Measurements from ENCODE around the gene DYNLT2. TPM values are rescaled to one million over a fixed set of nuclear protein-coding genes. Genes with fewer than 3 reads are reported as not detected.

Gene DYNLT2
- total and polyA plus RNA-seq, 2 experiments from 2014 or later, result 0.51 to 1.5 TPM

- 77 to 83% methylated on average over 5 of the region's 5 CpGs for WGBS, 2 experiments (ENCODE audit: low coverage in 1 of 2, low lambda C conversion rate in 2 of 2, missing lambda C conversion rate in 2 of 2)
- in situ Hi-C loops (cut with MboI), result no loop called here
- Histone ChIP-seq H2AFZ (no peak overlapping the region), H3K4me2 (ENCODE audit: unreplicated experiment) (no peak overlapping the region), H3K9ac (no peak overlapping the region), H3K36me3 (ENCODE audit: low read depth) (no peaks in the 10 kb centered on the region), H3K9me3 (ENCODE audit: low read depth) (no peaks in the 10 kb centered on the region), H3K27ac (no peak overlapping the region), H3K27me3 (replicated peaks; ENCODE audit: insufficient read depth) (no peaks in the 10 kb centered on the region), H3K9me2 (ENCODE audit: insufficient read depth) (no peaks in the 10 kb centered on the region), H3K4me1 (ENCODE audit: insufficient read depth) (no peaks in the 10 kb centered on the region; the same call in 1 of the 2 replicates), H3K79me2 (ENCODE audit: insufficient read depth) (peaks cover 35% of the 10 kb centered on the region), H3K4me3 (no peak overlapping the region), H4K20me1 (ENCODE audit: insufficient read depth) (no peaks in the 10 kb centered on the region), H3F3A (ENCODE audit: insufficient read depth) (no peaks in the 10 kb centered on the region)
- DNase-seq, result no peak
- no peak for TF ChIP-seq EZH2 (IDR thresholded peaks at IDR 0.05; ENCODE audit: insufficient read depth, poor library complexity, severe bottlenecking)
- TF ChIP-seq EZH2phosphoT487 (IDR thresholded peaks at IDR 0.05; ENCODE audit: insufficient read depth, low read depth), result no peak
These were observed 56.2 kb downstream of the DYNLT2 start for GRCh38 chr6:169695131-169695530.

DNA sequence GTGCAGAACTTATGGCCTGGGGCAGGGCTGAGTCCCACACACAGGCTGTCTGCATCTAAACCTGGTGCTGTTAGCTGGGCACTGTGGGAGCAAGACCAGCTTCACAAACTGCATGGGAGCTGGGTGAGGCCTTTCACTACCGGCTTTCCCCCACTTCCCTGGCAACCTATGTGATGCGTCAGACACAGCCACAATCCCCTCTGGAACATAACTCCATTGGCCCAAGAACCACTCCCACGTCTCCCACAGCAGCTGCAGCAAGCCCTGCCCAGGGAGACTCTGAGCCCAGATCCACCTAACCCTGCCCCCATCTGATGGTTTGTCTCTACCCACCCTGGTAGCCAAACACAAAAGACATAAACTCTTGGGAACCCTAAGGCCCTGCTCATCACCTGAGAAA is 58.9 kb downstream of the DYNLT2 start:
- no peaks in the 10 kb centered on the region for H3K9me3 ChIP-seq (ENCODE audit: low read depth)
- in situ Hi-C loops (cut with MboI), result no loop called here
- H3K4me2 ChIP-seq (ENCODE audit: unreplicated experiment), result no peak overlapping the region
- H3K9ac ChIP-seq, result no peak overlapping the region
- no peak overlapping the region for H2AFZ ChIP-seq
- no peak overlapping the region for H3K4me3 ChIP-seq
- H4K20me1 ChIP-seq (ENCODE audit: insufficient read depth), result no peaks in the 10 kb centered on the region
- 0 out of 2 replicates have a peak, but pooled peaks cover 10% of the 10 kb centered on the region for H3F3A ChIP-seq (ENCODE audit: insufficient read depth)
- no peak for DNase-seq
- H3K79me2 ChIP-seq (ENCODE audit: insufficient read depth), result peaks cover 18% of the 10 kb centered on the region; the same call in 1 of the 2 replicates
- H3K36me3 ChIP-seq (ENCODE audit: low read depth), result peaks cover 8% of the 10 kb centered on the region; the same call in 1 of the 2 replicates
- H3K9me2 ChIP-seq (ENCODE audit: insufficient read depth), result no peaks in the 10 kb centered on the region
- H3K4me1 ChIP-seq (ENCODE audit: insufficient read depth), result peaks cover 3% of the 10 kb centered on the region; the same call in 1 of the 2 replicates
- TF ChIP-seq EZH2phosphoT487 (IDR thresholded peaks at IDR 0.05; ENCODE audit: insufficient read depth, low read depth) (no peak), EZH2 (IDR thresholded peaks at IDR 0.05; ENCODE audit: insufficient read depth, poor library complexity, severe bottlenecking) (no peak)
- no peak overlapping the region for H3K27ac ChIP-seq
- WGBS, 2 experiments (ENCODE audit: low coverage in 1 of 2, low lambda C conversion rate in 2 of 2, missing lambda C conversion rate in 2 of 2), result 81 to 90% methylated on average over 3 of the region's 3 CpGs
- no peaks in the 10 kb centered on the region for H3K27me3 ChIP-seq (replicated peaks; ENCODE audit: insufficient read depth)

GRCh38 chr6:169691260-169691659 is 60.1 kb downstream of the DYNLT2 start:
- DNase-seq, result no peak
- in situ Hi-C loops (cut with MboI), result no loop called here
- peaks cover 13% of the 10 kb centered on the region; the same call in 1 of the 2 replicates for H3K79me2 ChIP-seq (ENCODE audit: insufficient read depth)
- H3K9me2 ChIP-seq (ENCODE audit: insufficient read depth), result no peaks in the 10 kb centered on the region
- H3K4me2 ChIP-seq (ENCODE audit: unreplicated experiment), result no peak overlapping the region
- H3K4me3 ChIP-seq, result no peak overlapping the region
- H2AFZ ChIP-seq, result no peak overlapping the region
- 93 to 96% methylated on average over 2 of the region's 2 CpGs for WGBS, 2 experiments (ENCODE audit: low coverage in 1 of 2, low lambda C conversion rate in 2 of 2, missing lambda C conversion rate in 2 of 2)
- no peaks in the 10 kb centered on the region for H3K27me3 ChIP-seq (replicated peaks; ENCODE audit: insufficient read depth)
- H3F3A ChIP-seq (ENCODE audit: insufficient read depth), result 0 out of 2 replicates have a peak, but pooled peaks cover 10% of the 10 kb centered on the region
- H3K4me1 ChIP-seq (ENCODE audit: insufficient read depth), result peaks cover 3% of the 10 kb centered on the region; the same call in 1 of the 2 replicates
- H3K27ac ChIP-seq, result no peak overlapping the region
- H3K9ac ChIP-seq, result no peak overlapping the region
- H4K20me1 ChIP-seq (ENCODE audit: insufficient read depth), result no peaks in the 10 kb centered on the region
- peaks cover 19% of the 10 kb centered on the region; the same call in 1 of the 2 replicates for H3K36me3 ChIP-seq (ENCODE audit: low read depth)
- no peak for TF ChIP-seq EZH2 (IDR thresholded peaks at IDR 0.05; ENCODE audit: insufficient read depth, poor library complexity, severe bottlenecking)
- TF ChIP-seq EZH2phosphoT487 (IDR thresholded peaks at IDR 0.05; ENCODE audit: insufficient read depth, low read depth), result no peak
- H3K9me3 ChIP-seq (ENCODE audit: low read depth), result no peaks in the 10 kb centered on the region

Other genes with a start within 250 kb of the DYNLT2 start
- gene WDR27, start 49.5 kb downstream of the DYNLT2 start, total RNA-seq (2014; rRNA removed; shearing (Covaris generic)), result 9.2 and 10.6 TPM in 2 replicates
- 5.4 and 9.3 TPM in 2 replicates for gene WDR27, start 49.5 kb downstream of the DYNLT2 start, polyA plus RNA-seq (2016; fragmentation: Nextera tagmentation; extraction: Ambion mirVana)
- gene C6orf120, start 49.4 kb downstream of the DYNLT2 start, total RNA-seq (2014; rRNA removed; shearing (Covaris generic)), result 65.3 and 72.7 TPM in 2 replicates
- gene C6orf120, start 49.4 kb downstream of the DYNLT2 start, polyA plus RNA-seq (2016; fragmentation: Nextera tagmentation; extraction: Ambion mirVana), result 38.7 and 39.4 TPM in 2 replicates
- 8.5 and 10.7 TPM in 2 replicates for gene PHF10, start 27.1 kb downstream of the DYNLT2 start, total RNA-seq (2014; rRNA removed; shearing (Covaris generic))
- gene PHF10, start 27.1 kb downstream of the DYNLT2 start, polyA plus RNA-seq (2016; fragmentation: Nextera tagmentation; extraction: Ambion mirVana), result 5.9 and 6.5 TPM in 2 replicates
- gene ERMARD, start 50 bp upstream of the DYNLT2 start, total RNA-seq (2014; rRNA removed; shearing (Covaris generic)), result 15.6 and 22.3 TPM in 2 replicates
- gene ERMARD, start 50 bp upstream of the DYNLT2 start, polyA plus RNA-seq (2016; fragmentation: Nextera tagmentation; extraction: Ambion mirVana), result 18.3 and 22.0 TPM in 2 replicates

Data from GM23248 (cell line).